IMR-90 (cell line): Measurements from ENCODE around the gene PTPRG.

Experiments
- MAFK ChIP-seq: IDR thresholded peaks from 2 replicates; pipeline ENCODE4 v1.6.1; 2012; ENCODE audit warnings: low read depth, low read length, improper control_type of control experiment
- RAD21 ChIP-seq: IDR thresholded peaks from 2 replicates; pipeline ENCODE4 v1.6.1; 2012; ENCODE audit warnings: low read length, improper control_type of control experiment
- RFX5 ChIP-seq: IDR thresholded peaks from 2 replicates; pipeline ENCODE4 v1.8.0; 2012; ENCODE audit warnings: low read depth, mild to moderate bottlenecking, low read length, moderate library complexity
- TF ChIP-seq, protein P1 (sequence below): conservative IDR thresholded peaks from 2 replicates; pipeline ENCODE4 v1.5.1; 2012; ENCODE audit warnings: mild to moderate bottlenecking, low read depth, low read length, improper control_type of control experiment

DNA sequence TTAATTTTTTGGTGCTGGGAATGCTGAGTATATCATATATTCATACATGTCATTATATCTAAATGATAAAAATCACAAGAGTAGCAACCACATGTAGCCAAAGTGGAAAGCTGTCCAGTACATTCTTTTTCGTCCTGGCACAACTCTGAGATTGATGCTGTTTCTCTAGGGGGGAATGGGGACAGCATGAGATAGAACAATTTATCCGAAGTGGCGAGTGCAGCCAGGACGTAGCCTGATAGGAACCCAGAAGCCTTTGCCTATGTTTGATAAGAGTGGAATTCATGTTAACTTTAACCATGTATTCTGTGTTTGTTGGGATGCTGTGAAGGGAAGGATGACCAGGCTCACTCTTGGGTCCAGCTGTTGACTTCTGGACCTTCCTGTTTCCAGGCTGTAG, 20.9 kb downstream of the PTPRG start:
- TF ChIP-seq MAFK (no peak), RFX5 (no peak), RAD21 (no peak)
- TF ChIP-seq, protein P1, sequence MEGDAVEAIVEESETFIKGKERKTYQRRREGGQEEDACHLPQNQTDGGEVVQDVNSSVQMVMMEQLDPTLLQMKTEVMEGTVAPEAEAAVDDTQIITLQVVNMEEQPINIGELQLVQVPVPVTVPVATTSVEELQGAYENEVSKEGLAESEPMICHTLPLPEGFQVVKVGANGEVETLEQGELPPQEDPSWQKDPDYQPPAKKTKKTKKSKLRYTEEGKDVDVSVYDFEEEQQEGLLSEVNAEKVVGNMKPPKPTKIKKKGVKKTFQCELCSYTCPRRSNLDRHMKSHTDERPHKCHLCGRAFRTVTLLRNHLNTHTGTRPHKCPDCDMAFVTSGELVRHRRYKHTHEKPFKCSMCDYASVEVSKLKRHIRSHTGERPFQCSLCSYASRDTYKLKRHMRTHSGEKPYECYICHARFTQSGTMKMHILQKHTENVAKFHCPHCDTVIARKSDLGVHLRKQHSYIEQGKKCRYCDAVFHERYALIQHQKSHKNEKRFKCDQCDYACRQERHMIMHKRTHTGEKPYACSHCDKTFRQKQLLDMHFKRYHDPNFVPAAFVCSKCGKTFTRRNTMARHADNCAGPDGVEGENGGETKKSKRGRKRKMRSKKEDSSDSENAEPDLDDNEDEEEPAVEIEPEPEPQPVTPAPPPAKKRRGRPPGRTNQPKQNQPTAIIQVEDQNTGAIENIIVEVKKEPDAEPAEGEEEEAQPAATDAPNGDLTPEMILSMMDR, result no peak
